Tibial artery (tissue), 4 donors: ENCODE measurements around the gene L1CAM.

Source experiments
- DNase-seq, 2 donors: peaks; one replicate each; pipeline ENCODE4 v3.0.0-alpha.2; 2019
- H3K27ac ChIP-seq, 2 donors: fragments of 200-600 bp; sonication (generic) in 1 of 2; 1 replicate in 1 of 2; 2 replicates in 1 of 2; pipeline ENCODE4 v1.5.1; 2018 to 2019; ENCODE audit warnings: mild to moderate bottlenecking in 1 of 2
- H3K27me3 ChIP-seq, 2 donors: fragments of 200-600 bp; sonication (generic) in 1 of 2; one replicate each; pipeline versions ENCODE4 v1.5.1 to v1.6.0; 2016 to 2019
- H3K36me3 ChIP-seq, 3 donors: fragments of 200-600 bp; sonication (generic) in 2 of 3; one replicate each; pipeline ENCODE4 v1.5.1; 2016 to 2019; ENCODE audit warnings: mild to moderate bottlenecking in 2 of 3
- H3K4me1 ChIP-seq, 4 donors: fragments of 200-600 bp; sonication (generic) in 2 of 4; 1 replicate in 3 of 4; 2 replicates in 1 of 4; pipeline ENCODE4 v1.5.1; 2016 to 2019
- H3K4me3 ChIP-seq, 2 donors: fragments of 200-600 bp; sonication (generic) in 1 of 2; 1 replicate in 1 of 2; 2 replicates in 1 of 2; pipeline ENCODE4 v1.5.1; 2018 to 2019; ENCODE audit warnings: mild to moderate bottlenecking in 2 of 2
- H3K9me3 ChIP-seq, 3 donors: fragments of 200-600 bp; sonication (generic) in 1 of 3; one replicate each; pipeline ENCODE4 v1.5.1; 2016 to 2019
- intact Hi-C: fragments of 100-400 bp; cut with DNase I; formaldehyde crosslinking; loops from one replicate; pipeline ENCODE4 v1.15.0; 2023; ENCODE audit warnings: low total_unique reads
- TF ChIP-seq, protein P1 (sequence below), 2 experiments: fragments of 200-600 bp in 1 of 2; fragments of 450-650 bp in 1 of 2; IDR thresholded peaks; one replicate each; pipeline ENCODE4 v1.5.1; 2017 to 2019; ENCODE audit warnings: antibody characterized with exemption in 2 of 2, mild to moderate bottlenecking in 1 of 2, moderate library complexity in 1 of 2

L1CAM gene

DNA sequence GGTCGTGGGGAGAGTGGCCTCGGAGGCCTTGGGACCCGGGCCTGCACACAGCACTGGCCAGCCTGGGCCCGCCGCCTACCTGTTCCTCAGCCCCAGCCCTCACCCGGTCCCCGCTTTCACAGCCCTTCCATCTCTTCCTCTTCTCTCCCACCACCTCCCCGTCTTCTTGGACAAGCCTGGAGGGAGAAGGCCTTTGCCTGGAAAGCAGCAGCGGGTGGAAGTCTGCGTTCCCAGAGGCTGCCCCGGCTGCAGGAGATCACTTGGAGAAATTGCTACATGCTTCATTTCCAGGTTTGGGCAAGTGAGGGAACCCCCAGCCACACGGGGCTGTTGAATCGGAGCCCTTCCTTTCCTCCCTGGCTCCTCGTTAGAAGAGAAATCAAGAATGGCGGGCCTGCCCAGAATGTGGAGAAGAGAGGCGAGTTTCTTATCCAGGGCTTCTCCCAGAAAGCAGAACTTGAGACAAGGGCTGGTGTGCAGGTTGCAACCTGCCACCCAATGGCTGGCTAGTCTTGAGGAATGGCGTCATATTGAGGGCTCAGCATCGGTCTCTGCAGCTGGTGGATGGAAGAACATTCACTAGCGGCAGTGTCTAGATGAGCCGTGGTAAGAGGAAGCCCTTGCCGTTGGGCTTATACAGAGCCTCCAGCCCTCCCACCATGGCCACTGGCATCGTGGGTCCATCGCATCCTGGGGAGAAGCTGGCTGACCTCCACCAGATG lies 54.4 kb downstream of the L1CAM start:
- H3K4me3 ChIP-seq: no peak overlapping the region
- H3K36me3 ChIP-seq: no peaks in the 10 kb centered on the region
- no peaks in the 10 kb centered on the region for H3K27me3 ChIP-seq
- H3K9me3 ChIP-seq: no peaks in the 10 kb centered on the region
- H3K4me1 ChIP-seq: peaks cover 0 to 27% (median 4%) of the 10 kb centered on the region in 4 donors
- TF ChIP-seq, protein P1, sequence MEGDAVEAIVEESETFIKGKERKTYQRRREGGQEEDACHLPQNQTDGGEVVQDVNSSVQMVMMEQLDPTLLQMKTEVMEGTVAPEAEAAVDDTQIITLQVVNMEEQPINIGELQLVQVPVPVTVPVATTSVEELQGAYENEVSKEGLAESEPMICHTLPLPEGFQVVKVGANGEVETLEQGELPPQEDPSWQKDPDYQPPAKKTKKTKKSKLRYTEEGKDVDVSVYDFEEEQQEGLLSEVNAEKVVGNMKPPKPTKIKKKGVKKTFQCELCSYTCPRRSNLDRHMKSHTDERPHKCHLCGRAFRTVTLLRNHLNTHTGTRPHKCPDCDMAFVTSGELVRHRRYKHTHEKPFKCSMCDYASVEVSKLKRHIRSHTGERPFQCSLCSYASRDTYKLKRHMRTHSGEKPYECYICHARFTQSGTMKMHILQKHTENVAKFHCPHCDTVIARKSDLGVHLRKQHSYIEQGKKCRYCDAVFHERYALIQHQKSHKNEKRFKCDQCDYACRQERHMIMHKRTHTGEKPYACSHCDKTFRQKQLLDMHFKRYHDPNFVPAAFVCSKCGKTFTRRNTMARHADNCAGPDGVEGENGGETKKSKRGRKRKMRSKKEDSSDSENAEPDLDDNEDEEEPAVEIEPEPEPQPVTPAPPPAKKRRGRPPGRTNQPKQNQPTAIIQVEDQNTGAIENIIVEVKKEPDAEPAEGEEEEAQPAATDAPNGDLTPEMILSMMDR (IDR thresholded peaks at IDR 0.05): no peak
- intact Hi-C loops: no loop called here
- DNase-seq: no peak
- no peak overlapping the region for H3K27ac ChIP-seq

DNA sequence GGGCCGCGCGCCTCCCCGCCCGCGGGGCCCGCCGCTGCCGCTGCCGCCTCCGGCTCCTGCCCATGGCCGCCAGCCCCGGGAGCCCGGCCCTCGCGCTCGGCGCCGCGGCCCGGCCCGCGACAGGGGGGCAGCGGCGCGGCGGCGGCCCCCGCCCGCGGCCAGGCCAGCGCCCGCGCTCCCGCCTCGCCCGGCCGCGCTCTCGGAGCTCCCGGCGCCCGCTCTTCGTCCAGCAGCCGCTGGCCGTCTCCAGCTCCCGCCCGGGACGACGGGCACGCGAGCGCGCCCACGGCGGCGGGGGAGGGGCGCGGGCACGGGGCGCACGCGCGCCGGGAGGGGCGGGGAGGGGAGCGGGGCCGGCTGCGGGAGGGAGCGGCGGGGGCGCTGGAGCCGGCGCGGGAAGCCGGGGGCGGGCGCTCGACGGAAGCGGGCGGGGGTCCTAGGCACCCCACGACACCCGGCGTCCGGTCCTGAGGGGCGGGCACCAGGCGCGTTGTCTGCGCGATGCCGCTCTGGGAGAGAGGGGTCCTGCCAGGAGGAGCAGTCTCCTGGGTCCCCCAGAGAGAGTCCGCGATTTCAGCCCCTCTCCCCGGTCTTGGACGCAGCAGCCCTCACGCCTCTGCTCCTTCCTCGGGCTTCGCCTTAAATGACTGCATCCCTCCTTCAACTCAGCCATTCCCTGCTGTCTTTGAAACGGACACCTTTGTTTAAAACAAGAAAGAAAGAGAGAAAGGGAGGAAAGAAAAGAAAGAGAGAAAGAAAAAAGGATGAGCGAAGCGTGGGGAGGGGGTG lies 55.1 kb downstream of the L1CAM start:
- no peaks in the 10 kb centered on the region for H3K27me3 ChIP-seq
- DNase-seq: no peak
- TF ChIP-seq, protein P1 (IDR thresholded peaks at IDR 0.05): no peak
- peaks cover 0 to 27% (median 4%) of the 10 kb centered on the region in 4 donors for H3K4me1 ChIP-seq
- intact Hi-C loops: no loop called here
- H3K4me3 ChIP-seq: peak overlapping the region; percentile 55 to 57
- no peaks in the 10 kb centered on the region for H3K9me3 ChIP-seq
- no peak overlapping the region for H3K27ac ChIP-seq
- no peaks in the 10 kb centered on the region for H3K36me3 ChIP-seq

DNA sequence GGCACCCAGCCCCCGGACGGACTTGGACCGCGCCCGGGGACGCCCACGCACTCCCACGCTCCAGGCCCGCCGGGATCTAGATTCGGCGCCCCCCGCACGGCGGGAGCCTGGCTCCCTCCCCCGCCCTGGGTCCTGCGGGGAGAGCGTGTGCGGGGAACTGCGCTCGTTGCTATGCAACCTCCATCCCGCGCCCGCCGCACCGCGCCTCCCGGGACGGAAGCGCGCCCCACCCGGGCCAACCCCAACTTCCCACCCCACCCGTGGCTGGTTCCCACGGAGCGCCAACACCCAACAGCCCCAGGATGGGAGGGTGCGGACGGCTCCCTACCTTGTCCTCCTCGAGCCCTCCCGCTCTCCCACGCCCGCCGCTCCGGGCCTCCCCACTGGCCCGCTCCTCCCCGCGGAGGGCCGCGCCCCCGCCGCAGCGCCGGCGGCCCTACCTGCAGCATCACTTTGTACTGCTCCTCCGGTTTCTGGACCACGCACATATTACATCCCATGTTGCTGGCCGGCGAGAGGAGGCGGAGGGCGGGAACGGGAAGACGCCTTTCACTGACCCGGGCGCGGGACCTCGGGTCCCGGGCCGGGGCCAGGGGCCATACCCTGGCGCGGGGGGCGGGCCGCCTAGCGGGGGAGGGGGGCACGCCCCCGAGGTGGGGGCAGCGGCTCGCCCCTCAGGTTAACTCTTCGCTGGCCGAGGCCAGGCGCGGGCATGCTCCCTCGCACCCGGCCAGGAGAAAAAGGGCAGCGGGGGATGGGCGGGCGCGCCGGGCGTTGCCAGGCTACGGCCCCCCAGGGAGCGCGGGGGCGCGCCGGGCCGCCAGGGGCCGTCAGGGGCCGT lies 56.0 kb downstream of the L1CAM start, which contains the start of gene PDZD4:
Gene PDZD4 (minus strand): TSS at position 746 of the 841 bp plus-strand sequence. CDS start 246 bp downstream, at position 500.
- peak within 1 kb of the TSS; percentile 62 to 78 for H3K27ac ChIP-seq
- intact Hi-C loops: no loop called here
- H3K4me3 ChIP-seq: peak within 1 kb of the TSS; percentile 55 to 57
- H3K9me3 ChIP-seq: no peaks in the 10 kb centered on the region
- TF ChIP-seq, protein P1 (IDR thresholded peaks at IDR 0.05): no peak
- no peak for DNase-seq
- H3K36me3 ChIP-seq: no peaks in the 10 kb centered on the region
- H3K27me3 ChIP-seq: no peaks in the 10 kb centered on the region
- H3K4me1 ChIP-seq: peaks cover 0 to 27% (median 4%) of the 10 kb centered on the region in 4 donors

DNA sequence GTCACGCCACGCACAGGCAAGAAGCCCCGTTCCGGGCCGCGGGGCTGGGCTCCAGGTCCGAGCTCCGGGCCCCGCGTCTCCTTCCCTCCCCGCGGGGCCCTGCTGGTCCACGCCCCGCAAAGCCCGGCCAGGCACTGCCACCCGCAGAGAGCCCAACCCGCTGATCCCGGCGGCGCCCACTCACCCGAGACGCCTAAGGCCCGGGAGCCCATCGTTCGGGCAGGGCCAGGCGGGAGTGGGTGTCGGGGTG lies 56.5 kb downstream of the L1CAM start:
- Histone ChIP-seq H3K9me3 (no peaks in the 10 kb centered on the region), H3K27ac (peak overlapping the region; percentile 62 to 78), H3K27me3 (no peaks in the 10 kb centered on the region), H3K4me1 (peaks cover 0 to 27% (median 4%) of the 10 kb centered on the region in 4 donors), H3K4me3 (peak overlapping the region; percentile 55 to 57), H3K36me3 (no peaks in the 10 kb centered on the region)
- intact Hi-C loops: no loop called here
- TF ChIP-seq, protein P1 (IDR thresholded peaks at IDR 0.05): no peak
- no peak for DNase-seq

DNA sequence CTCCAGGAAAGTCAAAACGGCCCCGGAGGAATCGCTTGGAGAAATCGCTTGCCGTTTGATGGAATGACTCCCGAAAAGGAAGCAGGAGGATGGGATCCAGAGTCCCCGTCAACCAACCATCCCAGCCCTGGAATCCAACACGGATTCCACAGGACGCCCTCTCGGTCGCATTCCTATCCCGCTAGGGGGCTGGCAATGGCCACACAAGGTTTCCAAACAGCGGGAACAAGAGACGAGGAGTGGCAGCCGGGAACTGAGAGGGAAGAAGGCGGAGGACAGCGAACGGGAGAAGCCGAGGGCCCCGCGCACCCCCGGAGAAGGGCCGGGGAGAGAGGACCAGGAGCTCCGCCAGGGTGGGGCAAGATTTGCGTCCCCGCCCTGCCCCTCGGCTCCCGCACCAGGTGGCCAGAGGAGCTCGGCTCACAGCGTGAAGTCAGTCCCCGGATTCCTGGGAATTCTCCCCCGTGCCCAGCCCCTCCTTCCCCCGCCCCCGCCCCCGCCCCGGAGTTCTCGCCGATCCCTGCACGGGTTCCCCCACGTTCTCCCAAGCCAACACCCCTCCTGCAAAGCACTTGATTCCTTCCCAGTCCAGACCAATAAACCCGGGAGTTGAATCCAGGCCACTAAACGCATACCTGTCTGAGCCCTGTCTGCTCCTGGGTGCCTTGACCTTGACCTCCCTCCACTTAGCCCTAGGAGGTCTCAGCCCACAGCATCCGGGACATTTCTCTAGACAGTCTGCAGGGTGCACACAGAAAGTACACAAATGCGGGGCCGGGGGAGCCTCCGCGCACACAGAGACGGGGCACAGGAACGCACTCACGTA lies 57.0 kb downstream of the L1CAM start:
- Histone ChIP-seq H3K27ac (peak overlapping the region; percentile 62 to 78), H3K36me3 (no peaks in the 10 kb centered on the region), H3K4me1 (peaks cover 0 to 27% (median 4%) of the 10 kb centered on the region in 4 donors), H3K9me3 (no peaks in the 10 kb centered on the region), H3K27me3 (no peaks in the 10 kb centered on the region), H3K4me3 (peak overlapping the region; percentile 55 to 57)
- intact Hi-C loops: no loop called here
- TF ChIP-seq, protein P1 (IDR thresholded peaks at IDR 0.05): no peak
- no peak for DNase-seq
